ENCODE data around the gene BRINP3.

BRINP3 gene

GRCh38 chr1:190399233-190399632 is 78.4 kb downstream of the BRINP3 start:
- WGBS, 2 experiments (ENCODE audit: insufficient coverage in 2 of 2) = 50% methylated on average over 1 of the region's 3 CpGs; no CpG with 5 or more reads in 1 of the 2 experiments
- Histone ChIP-seq H3K27ac (ENCODE audit: low read depth, low read length, severe bottlenecking) (no peak overlapping the region), H3K36me3 (ENCODE audit: control insufficient read depth, insufficient read depth, low read length) (no peaks in the 10 kb centered on the region), H3K9me3 (ENCODE audit: control insufficient read depth, low read length) (no peaks in the 10 kb centered on the region), H3K4me3 (ENCODE audit: extremely low read depth, insufficient read depth, low read length, poor library complexity, severe bottlenecking) (no peak overlapping the region), H3K4me1 (ENCODE audit: control insufficient read depth, insufficient read depth, low read length, poor library complexity, severe bottlenecking) (no peaks in the 10 kb centered on the region)

GRCh38 chr1:190391582-190391981 is 86.1 kb downstream of the BRINP3 start:
- Histone ChIP-seq H3K4me3 (ENCODE audit: extremely low read depth, insufficient read depth, low read length, poor library complexity, severe bottlenecking) (no peak overlapping the region), H3K4me1 (ENCODE audit: control insufficient read depth, insufficient read depth, low read length, poor library complexity, severe bottlenecking) (no peaks in the 10 kb centered on the region)
- 67 to 80% methylated on average over 1 to 3 of the region's 6 CpGs for WGBS, 2 experiments (ENCODE audit: insufficient coverage in 2 of 2)

GRCh38 chr1:190377991-190378390 is 99.7 kb downstream of the BRINP3 start:
- Histone ChIP-seq H3K4me3 (ENCODE audit: extremely low read depth, insufficient read depth, low read length, poor library complexity, severe bottlenecking) (no peak overlapping the region), H3K27ac (ENCODE audit: low read depth, low read length, severe bottlenecking) (no peak overlapping the region), H3K36me3 (ENCODE audit: control insufficient read depth, insufficient read depth, low read length) (no peaks in the 10 kb centered on the region), H3K4me1 (ENCODE audit: control insufficient read depth, insufficient read depth, low read length, poor library complexity, severe bottlenecking) (no peaks in the 10 kb centered on the region), H3K9me3 (ENCODE audit: control insufficient read depth, low read length) (no peaks in the 10 kb centered on the region)
- WGBS, 2 experiments (ENCODE audit: insufficient coverage in 2 of 2) = no CpG with 5 or more reads among the region's 2 CpGs

More at GRCh38 chr1:190391582-190391981, 86.1 kb downstream of the BRINP3 start:
- Histone ChIP-seq H3K27ac (ENCODE audit: low read depth, low read length, severe bottlenecking) (no peak overlapping the region), H3K36me3 (ENCODE audit: control insufficient read depth, insufficient read depth, low read length) (no peaks in the 10 kb centered on the region), H3K9me3 (ENCODE audit: control insufficient read depth, low read length) (no peaks in the 10 kb centered on the region)

GRCh38 chr1:190377294-190377693 is 100.4 kb downstream of the BRINP3 start:
- no CpG with 5 or more reads among the region's 2 CpGs for WGBS, 2 experiments (ENCODE audit: insufficient coverage in 2 of 2)
- Histone ChIP-seq H3K4me3 (ENCODE audit: extremely low read depth, insufficient read depth, low read length, poor library complexity, severe bottlenecking) (no peak overlapping the region), H3K4me1 (ENCODE audit: control insufficient read depth, insufficient read depth, low read length, poor library complexity, severe bottlenecking) (no peaks in the 10 kb centered on the region), H3K27ac (ENCODE audit: low read depth, low read length, severe bottlenecking) (no peak overlapping the region), H3K36me3 (ENCODE audit: control insufficient read depth, insufficient read depth, low read length) (no peaks in the 10 kb centered on the region), H3K9me3 (ENCODE audit: control insufficient read depth, low read length) (no peaks in the 10 kb centered on the region)

GRCh38 chr1:190376044-190376443 is 101.6 kb downstream of the BRINP3 start:
- WGBS, 2 experiments (ENCODE audit: insufficient coverage in 2 of 2) = no CpG with 5 or more reads among the region's 1 CpG
- Histone ChIP-seq H3K27ac (ENCODE audit: low read depth, low read length, severe bottlenecking) (no peak overlapping the region), H3K9me3 (ENCODE audit: control insufficient read depth, low read length) (no peaks in the 10 kb centered on the region), H3K36me3 (ENCODE audit: control insufficient read depth, insufficient read depth, low read length) (no peaks in the 10 kb centered on the region), H3K4me1 (ENCODE audit: control insufficient read depth, insufficient read depth, low read length, poor library complexity, severe bottlenecking) (no peaks in the 10 kb centered on the region), H3K4me3 (ENCODE audit: extremely low read depth, insufficient read depth, low read length, poor library complexity, severe bottlenecking) (no peak overlapping the region)

- Histone ChIP-seq H3K27ac (ENCODE audit: low read depth, low read length, severe bottlenecking) (no peak overlapping the region), H3K9me3 (ENCODE audit: control insufficient read depth, low read length) (no peaks in the 10 kb centered on the region), H3K36me3 (ENCODE audit: control insufficient read depth, insufficient read depth, low read length) (no peaks in the 10 kb centered on the region), H3K4me3 (ENCODE audit: extremely low read depth, insufficient read depth, low read length, poor library complexity, severe bottlenecking) (no peak overlapping the region), H3K4me1 (ENCODE audit: control insufficient read depth, insufficient read depth, low read length, poor library complexity, severe bottlenecking) (no peaks in the 10 kb centered on the region)
- no CpG with 5 or more reads among the region's 2 CpGs for WGBS, 2 experiments (ENCODE audit: insufficient coverage in 2 of 2)
These were observed 103.8 kb downstream of the BRINP3 start for GRCh38 chr1:190373705-190374336.

- WGBS, 2 experiments (ENCODE audit: insufficient coverage in 2 of 2) = 81 to 96% methylated on average over 3 to 4 of the region's 4 CpGs
- Histone ChIP-seq H3K4me1 (ENCODE audit: control insufficient read depth, insufficient read depth, low read length, poor library complexity, severe bottlenecking) (no peaks in the 10 kb centered on the region), H3K4me3 (ENCODE audit: extremely low read depth, insufficient read depth, low read length, poor library complexity, severe bottlenecking) (no peak overlapping the region), H3K27ac (ENCODE audit: low read depth, low read length, severe bottlenecking) (no peak overlapping the region), H3K9me3 (ENCODE audit: control insufficient read depth, low read length) (peaks cover 8% of the 10 kb centered on the region), H3K36me3 (ENCODE audit: control insufficient read depth, insufficient read depth, low read length) (no peaks in the 10 kb centered on the region)
These were observed 110.5 kb downstream of the BRINP3 start for GRCh38 chr1:190367200-190367599.

GRCh38 chr1:190365283-190365682 is 112.4 kb downstream of the BRINP3 start:
- Histone ChIP-seq H3K4me3 (ENCODE audit: extremely low read depth, insufficient read depth, low read length, poor library complexity, severe bottlenecking) (no peak overlapping the region), H3K36me3 (ENCODE audit: control insufficient read depth, insufficient read depth, low read length) (no peaks in the 10 kb centered on the region), H3K4me1 (ENCODE audit: control insufficient read depth, insufficient read depth, low read length, poor library complexity, severe bottlenecking) (no peaks in the 10 kb centered on the region), H3K27ac (ENCODE audit: low read depth, low read length, severe bottlenecking) (no peak overlapping the region), H3K9me3 (ENCODE audit: control insufficient read depth, low read length) (peaks cover 8% of the 10 kb centered on the region)
- WGBS, 2 experiments (ENCODE audit: insufficient coverage in 2 of 2) = 100% methylated on average over 1 of the region's 1 CpG; no CpG with 5 or more reads in 1 of the 2 experiments

GRCh38 chr1:190353538-190354101 is 124.0 kb downstream of the BRINP3 start:
- 88 to 90% methylated on average over 2 of the region's 3 CpGs for WGBS, 2 experiments (ENCODE audit: insufficient coverage in 2 of 2)
- Histone ChIP-seq H3K4me3 (ENCODE audit: extremely low read depth, insufficient read depth, low read length, poor library complexity, severe bottlenecking) (no peak overlapping the region), H3K27ac (ENCODE audit: low read depth, low read length, severe bottlenecking) (no peak overlapping the region), H3K4me1 (ENCODE audit: control insufficient read depth, insufficient read depth, low read length, poor library complexity, severe bottlenecking) (no peaks in the 10 kb centered on the region), H3K9me3 (ENCODE audit: control insufficient read depth, low read length) (no peaks in the 10 kb centered on the region), H3K36me3 (ENCODE audit: control insufficient read depth, insufficient read depth, low read length) (no peaks in the 10 kb centered on the region)

- H3K36me3 ChIP-seq (ENCODE audit: control insufficient read depth, insufficient read depth, low read length) = no peaks in the 10 kb centered on the region
- H3K4me3 ChIP-seq (ENCODE audit: extremely low read depth, insufficient read depth, low read length, poor library complexity, severe bottlenecking) = no peak overlapping the region
- H3K4me1 ChIP-seq (ENCODE audit: control insufficient read depth, insufficient read depth, low read length, poor library complexity, severe bottlenecking) = no peaks in the 10 kb centered on the region
- H3K27ac ChIP-seq (ENCODE audit: low read depth, low read length, severe bottlenecking) = no peak overlapping the region
- H3K9me3 ChIP-seq (ENCODE audit: control insufficient read depth, low read length) = no peaks in the 10 kb centered on the region
These were observed 133.2 kb downstream of the BRINP3 start for GRCh38 chr1:190344454-190344853.

- Histone ChIP-seq H3K9me3 (ENCODE audit: control insufficient read depth, low read length) (no peaks in the 10 kb centered on the region), H3K4me3 (ENCODE audit: extremely low read depth, insufficient read depth, low read length, poor library complexity, severe bottlenecking) (no peak overlapping the region), H3K36me3 (ENCODE audit: control insufficient read depth, insufficient read depth, low read length) (no peaks in the 10 kb centered on the region), H3K4me1 (ENCODE audit: control insufficient read depth, insufficient read depth, low read length, poor library complexity, severe bottlenecking) (no peaks in the 10 kb centered on the region), H3K27ac (ENCODE audit: low read depth, low read length, severe bottlenecking) (no peak overlapping the region)
These were observed 138.8 kb downstream of the BRINP3 start for GRCh38 chr1:190338829-190339228.
